A549 (cell line): ENCODE data around the gene GRIA1. TPM values are rescaled to one million over a fixed set of nuclear protein-coding genes. Genes with fewer than 3 reads are reported as not detected.

Experiments used
- ATAC-seq, 2 experiments: fragments of 200-7000 bp in 1 of 2; fragments of >200 bp in 1 of 2; cut with Nextera tagmentation in 1 of 2; cut with Tn5 transposase in 1 of 2; 3 replicates each; pipeline versions ENCODE4 v1.8.0 to v1.9.1; 2018 to 2020; ENCODE audit warnings: mild to moderate bottlenecking in 1 of 2, moderate library complexity in 1 of 2
- CTCF ChIA-PET: fragments of 300-600 bp; sonication (Branson Sonifier 250); formaldehyde crosslinking; extraction: SDS; loops from one replicate; lab custom pipeline; 2021; ENCODE audit warnings: antibody characterized with exemption, inconsistent platforms; lab: Yijun Ruan, JAX
- POLR2A ChIA-PET: fragments of 350-600 bp; formaldehyde crosslinking; extraction: SDS; loops from one replicate; lab custom pipeline; 2021; ENCODE audit warnings: antibody characterized with exemption, inconsistent platforms; lab: Yijun Ruan, JAX
- DNase-seq, 2 experiments: peaks; one replicate each; pipeline versions ENCODE4 v3.0.0 to v3.0.0-alpha.2; 2011 to 2016; ENCODE audit warnings: low read depth in 1 of 2, low spot score in 1 of 2
- FAIRE-seq: peaks from 2 replicates; lab custom pipeline; 2011; peaks lifted over from hg19 to GRCh38; lab: Jason Lieb, UNC
- H3K27ac ChIP-seq, 2 experiments: fragments of >200 bp; sonication (Bioruptor Twin); formaldehyde crosslinking; 3 replicates each; pipeline ENCODE4 v1.5.1; 2016 to 2017
- H3K4me1 ChIP-seq: fragments of >200 bp; sonication (Bioruptor Twin); formaldehyde crosslinking; 3 replicates; pipeline ENCODE4 v1.6.1; 2016
- H3K4me2 ChIP-seq: fragments of >200 bp; sonication (Bioruptor Twin); formaldehyde crosslinking; 3 replicates; pipeline ENCODE4 v1.6.1; 2016
- H3K4me3 ChIP-seq: fragments of >200 bp; sonication (Bioruptor Twin); formaldehyde crosslinking; 3 replicates; pipeline ENCODE4 v1.5.1; 2016
- H3K9me3 ChIP-seq: fragments of >200 bp; sonication (Bioruptor Twin); formaldehyde crosslinking; 3 replicates; pipeline ENCODE4 v1.6.1; 2016
- CBX2 ChIP-seq: fragments of 200-600 bp; sonication (generic); IDR thresholded peaks from 2 replicates; pipeline ENCODE4 v1.6.1; 2016; ENCODE audit warnings: low read depth, mild to moderate bottlenecking, borderline replicate concordance
- EHMT2 ChIP-seq: fragments of 200-600 bp; sonication (generic); IDR thresholded peaks from 2 replicates; pipeline ENCODE4 v1.6.1; 2016; ENCODE audit warnings: antibody characterized with exemption, low read depth, mild to moderate bottlenecking, moderate library complexity
- FOXS1 ChIP-seq: fragments of 250-450 bp; sonication (Bioruptor Pico); IDR thresholded peaks from 2 replicates; pipeline ENCODE4 v1.5.0; 2020; ENCODE audit warnings: mild to moderate bottlenecking, moderate library complexity
- KDM1A ChIP-seq: fragments of 200-600 bp; sonication (generic); IDR thresholded peaks from 2 replicates; pipeline ENCODE4 v1.6.1; 2016; ENCODE audit warnings: low read depth, mild to moderate bottlenecking
- MAFK ChIP-seq: fragments of 450-650 bp; IDR thresholded peaks from 2 replicates; pipeline ENCODE4 v1.6.1; 2014; ENCODE audit not compliant: partially characterized antibody
- NFE2L2 ChIP-seq: fragments of 150-350 bp; conservative IDR thresholded peaks from 2 replicates; pipeline ENCODE4 v1.6.1; 2014; ENCODE audit warnings: low read length
- NPAS2 ChIP-seq: fragments of 250-450 bp; sonication (Bioruptor Pico); IDR thresholded peaks from 2 replicates; pipeline ENCODE4 v1.8.0; 2022; ENCODE audit warnings: mild to moderate bottlenecking, moderate library complexity, borderline replicate concordance
- PHF8 ChIP-seq: fragments of 200-600 bp; sonication (generic); IDR thresholded peaks from 2 replicates; pipeline ENCODE4 v1.6.1; 2016; ENCODE audit warnings: low read depth, mild to moderate bottlenecking, antibody characterized with exemption, moderate library complexity, borderline replicate concordance
- RARB ChIP-seq: fragments of 250-450 bp; sonication (Bioruptor Pico); IDR thresholded peaks from 2 replicates; pipeline ENCODE4 v1.8.0; 2021; ENCODE audit warnings: mild to moderate bottlenecking, moderate library complexity
- RFX5 ChIP-seq: fragments of 450-650 bp; IDR thresholded peaks from 2 replicates; pipeline ENCODE4 v1.7.1; 2014; ENCODE audit warnings: antibody characterized with exemption, mild to moderate bottlenecking, moderate library complexity
- RNF2 ChIP-seq: fragments of 200-600 bp; sonication (generic); IDR thresholded peaks from 2 replicates; pipeline ENCODE4 v1.6.1; 2016; ENCODE audit warnings: low read depth, mild to moderate bottlenecking, antibody characterized with exemption, moderate library complexity, borderline replicate concordance
- SREBF2 ChIP-seq: fragments of 450-650 bp; IDR thresholded peaks from 2 replicates; pipeline ENCODE4 v1.6.1; 2014; ENCODE audit warnings: mild to moderate bottlenecking, moderate library complexity
- WGBS: methylation state at CpG from one replicate; pipeline ENCODE4 v1.1.6; 2017; ENCODE audit errors: missing lambda C conversion rate; 5-methylcytosine and 5-hydroxymethylcytosine counted together
- polyA plus RNA-seq, 4 experiments: library from polyadenylated mRNA; depleted of rRNA in 3 of 4; stranded (reverse); fragments of >200 nt; fragmentation: RNase III in 1 of 4; extraction: RNeasy Plus Mini Kit Qiagen cat#74134 plus additional on column Dnase treatment in 1 of 4; gene quantifications; 2 replicates in 3 of 4; 3 replicates in 1 of 4; pipeline ENCODE4 v1.2.3, GENCODE V29; 2011 to 2017
- TF ChIP-seq, protein P1 (sequence below): IDR thresholded peaks from 2 replicates; pipeline ENCODE4 v1.6.1; 2012
- TF ChIP-seq, protein P2 (sequence below): fragments of >200 bp; sonication (Bioruptor Twin); formaldehyde crosslinking; IDR thresholded peaks from 3 replicates; pipeline ENCODE4 v1.6.1; 2016
- TF ChIP-seq, protein P3 (sequence below): fragments of 250-450 bp; sonication (Bioruptor Pico); IDR thresholded peaks from 2 replicates; pipeline ENCODE4 v1.5.0; 2020; ENCODE audit warnings: low read depth, mild to moderate bottlenecking, moderate library complexity
- TF ChIP-seq, protein P4 (sequence below): fragments of >200 bp; sonication (Bioruptor Twin); formaldehyde crosslinking; IDR thresholded peaks from 2 replicates; pipeline ENCODE4 v1.6.1; 2016
- TF ChIP-seq, protein P5 (sequence below): fragments of 450-650 bp; IDR thresholded peaks from 2 replicates; pipeline ENCODE4 v1.6.1; 2014; ENCODE audit warnings: antibody characterized with exemption

GRIA1 gene
- polyA plus RNA-seq, 2 of the 4 experiments (the other 2 are of a cell fraction): not detected

DNA sequence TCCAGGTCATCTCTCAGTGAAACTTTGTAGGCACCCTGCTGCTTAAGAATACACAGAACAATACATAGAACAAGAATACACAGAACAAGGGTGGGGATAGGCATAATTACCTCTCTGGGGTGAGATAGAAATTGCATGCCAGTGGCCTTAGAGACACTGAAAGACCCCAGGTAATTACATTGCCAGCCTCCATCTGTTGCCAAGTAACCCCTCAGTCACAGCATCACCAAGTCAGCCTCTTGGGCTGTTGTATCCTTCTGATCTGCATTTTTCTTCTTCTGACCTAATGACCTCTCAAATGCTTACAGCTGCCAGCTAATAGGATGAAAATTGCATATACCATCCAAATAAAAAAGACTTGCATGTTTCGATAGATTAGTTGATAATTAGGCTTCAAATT lies 167.7 kb downstream of the GRIA1 start:
- POLR2A ChIA-PET: no interaction called here
- WGBS: 8% methylated on average over 1 of the region's 1 CpG
- DNase-seq (no peak), FAIRE-seq (no peak), ATAC-seq (no peak)
- CTCF ChIA-PET: no interaction called here
- Histone ChIP-seq H3K4me1 (no peaks in the 10 kb centered on the region), H3K27ac (no peak overlapping the region), H3K4me2 (no peak overlapping the region), H3K4me3 (no peak overlapping the region), H3K9me3 (no peaks in the 10 kb centered on the region)
- TF ChIP-seq KDM1A (no peak), FOXS1 (no peak), SREBF2 (no peak), EHMT2 (no peak), MAFK (no peak), RFX5 (no peak), PHF8 (no peak)
- TF ChIP-seq, protein P1, sequence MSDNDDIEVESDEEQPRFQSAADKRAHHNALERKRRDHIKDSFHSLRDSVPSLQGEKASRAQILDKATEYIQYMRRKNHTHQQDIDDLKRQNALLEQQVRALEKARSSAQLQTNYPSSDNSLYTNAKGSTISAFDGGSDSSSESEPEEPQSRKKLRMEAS: no peak
- TF ChIP-seq, protein P2, sequence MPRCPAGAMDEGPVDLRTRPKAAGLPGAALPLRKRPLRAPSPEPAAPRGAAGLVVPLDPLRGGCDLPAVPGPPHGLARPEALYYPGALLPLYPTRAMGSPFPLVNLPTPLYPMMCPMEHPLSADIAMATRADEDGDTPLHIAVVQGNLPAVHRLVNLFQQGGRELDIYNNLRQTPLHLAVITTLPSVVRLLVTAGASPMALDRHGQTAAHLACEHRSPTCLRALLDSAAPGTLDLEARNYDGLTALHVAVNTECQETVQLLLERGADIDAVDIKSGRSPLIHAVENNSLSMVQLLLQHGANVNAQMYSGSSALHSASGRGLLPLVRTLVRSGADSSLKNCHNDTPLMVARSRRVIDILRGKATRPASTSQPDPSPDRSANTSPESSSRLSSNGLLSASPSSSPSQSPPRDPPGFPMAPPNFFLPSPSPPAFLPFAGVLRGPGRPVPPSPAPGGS: no peak
- TF ChIP-seq, protein P3, sequence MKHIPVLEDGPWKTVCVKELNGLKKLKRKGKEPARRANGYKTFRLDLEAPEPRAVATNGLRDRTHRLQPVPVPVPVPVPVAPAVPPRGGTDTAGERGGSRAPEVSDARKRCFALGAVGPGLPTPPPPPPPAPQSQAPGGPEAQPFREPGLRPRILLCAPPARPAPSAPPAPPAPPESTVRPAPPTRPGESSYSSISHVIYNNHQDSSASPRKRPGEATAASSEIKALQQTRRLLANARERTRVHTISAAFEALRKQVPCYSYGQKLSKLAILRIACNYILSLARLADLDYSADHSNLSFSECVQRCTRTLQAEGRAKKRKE (CRISPR knock-in tag): no peak
- TF ChIP-seq, protein P4, sequence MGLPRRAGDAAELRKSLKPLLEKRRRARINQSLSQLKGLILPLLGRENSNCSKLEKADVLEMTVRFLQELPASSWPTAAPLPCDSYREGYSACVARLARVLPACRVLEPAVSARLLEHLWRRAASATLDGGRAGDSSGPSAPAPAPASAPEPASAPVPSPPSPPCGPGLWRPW: no peak

DNA sequence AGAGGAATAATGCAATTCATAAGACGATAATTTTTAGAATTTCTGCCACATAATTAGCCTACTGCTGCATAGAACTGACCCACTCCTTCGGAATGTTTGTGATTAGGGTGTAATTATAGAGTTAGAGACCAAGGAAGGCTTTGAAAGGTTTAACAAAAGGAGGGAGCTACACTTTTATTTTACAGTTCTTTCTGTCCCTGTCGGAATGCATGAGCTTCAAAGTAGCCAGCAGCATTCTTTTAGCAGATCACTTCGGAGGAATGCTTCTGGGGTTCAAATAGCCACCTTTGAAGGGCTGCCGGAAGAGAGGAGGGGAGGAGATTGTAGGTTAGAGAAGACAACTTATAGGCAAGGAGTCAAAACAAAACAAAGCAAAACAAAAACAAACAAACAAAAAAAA lies 168.1 kb downstream of the GRIA1 start:
- FAIRE-seq (no peak), DNase-seq (no peak), ATAC-seq (no peak)
- no peaks in the 10 kb centered on the region for H3K9me3 ChIP-seq
- no peak overlapping the region for H3K27ac ChIP-seq
- ChIA-PET CTCF (no interaction called here), POLR2A (no interaction called here)
- H3K4me2 ChIP-seq: no peak overlapping the region
- 8% methylated on average over 5 of the region's 5 CpGs for WGBS
- no peak overlapping the region for H3K4me3 ChIP-seq
- H3K4me1 ChIP-seq: no peaks in the 10 kb centered on the region
- TF ChIP-seq PHF8 (no peak), MAFK (no peak), NFE2L2 (no peak), FOXS1 (no peak), NPAS2 (CRISPR knock-in tag) (no peak), RNF2 (no peak), CBX2 (no peak)
- TF ChIP-seq, protein P2: no peak
- TF ChIP-seq, protein P1: no peak
- TF ChIP-seq, protein P5, sequence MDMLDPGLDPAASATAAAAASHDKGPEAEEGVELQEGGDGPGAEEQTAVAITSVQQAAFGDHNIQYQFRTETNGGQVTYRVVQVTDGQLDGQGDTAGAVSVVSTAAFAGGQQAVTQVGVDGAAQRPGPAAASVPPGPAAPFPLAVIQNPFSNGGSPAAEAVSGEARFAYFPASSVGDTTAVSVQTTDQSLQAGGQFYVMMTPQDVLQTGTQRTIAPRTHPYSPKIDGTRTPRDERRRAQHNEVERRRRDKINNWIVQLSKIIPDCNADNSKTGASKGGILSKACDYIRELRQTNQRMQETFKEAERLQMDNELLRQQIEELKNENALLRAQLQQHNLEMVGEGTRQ: no peak

DNA sequence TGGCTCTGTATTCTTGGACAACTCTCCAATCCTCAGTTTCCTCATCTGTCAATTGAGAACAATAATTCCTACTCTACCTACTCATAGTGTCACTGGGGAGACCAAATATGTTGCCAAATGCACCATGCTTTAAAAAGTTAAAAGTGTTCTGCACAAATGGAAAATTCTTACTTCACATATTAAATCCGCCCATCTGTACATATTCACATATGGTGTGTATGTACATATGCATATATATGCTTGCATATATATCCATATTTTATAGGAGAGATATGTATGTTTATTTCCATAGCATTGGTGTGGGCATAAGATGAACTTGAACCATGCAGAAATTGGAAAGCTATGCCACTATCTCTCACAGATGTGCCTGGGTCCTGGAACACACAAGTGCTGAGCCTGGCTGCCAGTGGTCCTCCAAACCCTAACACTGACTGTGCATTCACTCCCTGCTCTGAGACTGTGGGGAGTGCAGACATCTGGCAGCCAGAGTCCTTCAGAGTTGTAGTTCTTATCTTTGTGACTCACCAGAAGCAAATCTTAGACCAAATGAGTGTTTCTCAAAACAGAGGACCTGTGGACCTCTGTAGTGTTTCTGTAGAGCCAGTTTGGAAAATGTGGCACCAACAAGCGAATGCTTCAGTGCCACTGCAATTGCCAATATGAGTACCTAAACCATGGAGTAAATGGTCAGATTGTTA lies 168.7 kb downstream of the GRIA1 start:
- TF ChIP-seq RARB (CRISPR knock-in tag) (no peak), MAFK (no peak), CBX2 (no peak)
- TF ChIP-seq, protein P2: no peak
- ChIA-PET CTCF (no interaction called here), POLR2A (no interaction called here)
- 5% methylated on average over 2 of the region's 2 CpGs for WGBS
- H3K9me3 ChIP-seq: no peaks in the 10 kb centered on the region
- FAIRE-seq (no peak), DNase-seq (no peak), ATAC-seq (no peak)
- H3K4me2 ChIP-seq: no peak overlapping the region
- H3K4me3 ChIP-seq: no peak overlapping the region
- H3K4me1 ChIP-seq: no peaks in the 10 kb centered on the region
- H3K27ac ChIP-seq: no peak overlapping the region
